ENCODE measurements around the gene GPAT3. TPM values are rescaled to one million over a fixed set of nuclear protein-coding genes. Genes with fewer than 3 reads are reported as not detected.

Gene GPAT3
- total and polyA plus RNA-seq, 2 of the 8 experiments (the other 6 are each of a cell fraction or from before 2014, with no cell fraction given): 0.23 to 2.0 TPM

- no peak for TF ChIP-seq SUZ12 (IDR thresholded peaks at IDR 0.05; ENCODE audit: low read length)
- no peak for TF ChIP-seq CTBP2 (IDR thresholded peaks at IDR 0.05; ENCODE audit: borderline replicate concordance, insufficient read depth, insufficient read length, low read length)
- no peak for TF ChIP-seq USF2 (IDR thresholded peaks at IDR 0.05; ENCODE audit: low read length)
These were observed 45.7 kb downstream of the GPAT3 start (continued) for GRCh38 chr4:83581411-83582288.

Data from H1 (cell line).